ENCODE data around the gene ZNF319. TPM values are rescaled to one million over a fixed set of nuclear protein-coding genes. Genes with fewer than 3 reads are reported as not detected.

The ZNF319 gene
- total and polyA plus RNA-seq, 2 of the 8 experiments (the other 6 are each of a cell fraction or from before 2014, with no cell fraction given), result 3.3 to 5.5 TPM

- Histone ChIP-seq H3K36me3 (ENCODE audit: control insufficient read depth in 2 of 4, insufficient read depth in 4 of 4, low read length in 3 of 4) (peaks cover 4 to 45% (median 16%) of the 10 kb centered on the region in 4 experiments; a peak in 5 of 8 replicates), H4K5ac (ENCODE audit: insufficient read length, low read depth, low read length) (no peak overlapping the region), H3K23ac (ENCODE audit: insufficient read length) (no peak overlapping the region), H2BK20ac (ENCODE audit: low read length) (no peak overlapping the region), H2BK15ac (ENCODE audit: low read length) (no peak overlapping the region), H3K56ac (replicated peaks; ENCODE audit: insufficient read length, low read depth, low read length) (no peak overlapping the region), H3K9ac (replicated peaks in 1 of 4; ENCODE audit: extremely low read depth in 1 of 4, low read depth in 3 of 4, low read length in 3 of 4) (no peak overlapping the region), H4K20me1 (replicated peaks in 1 of 2; ENCODE audit: control insufficient read depth in 1 of 2, insufficient read depth in 2 of 2, low read length in 2 of 2) (peaks cover 0 to 5% of the 10 kb centered on the region in 2 experiments), H3K79me1 (ENCODE audit: low read depth, low read length) (peaks cover 3% of the 10 kb centered on the region; the same call in 1 of the 2 replicates), H3K27ac (ENCODE audit: low read depth, low read length) (no peak overlapping the region), H3K4me3 (ENCODE audit: extremely low read depth in 1 of 4, insufficient read depth in 2 of 4, low read depth in 3 of 4, low read length in 4 of 4) (no peak overlapping the region), H3K4me1 (replicated peaks in 1 of 4; ENCODE audit: control insufficient read depth in 3 of 4, insufficient read depth in 4 of 4, low read length in 3 of 4) (peaks cover 0 to 7% (median 1%) of the 10 kb centered on the region in 4 experiments; a peak in 4 of 7 replicates), H3K4me2 (ENCODE audit: insufficient read depth in 1 of 2, low read depth in 2 of 2, low read length in 2 of 2) (no peak overlapping the region), H2AK5ac (ENCODE audit: low read depth, low read length) (no peak overlapping the region), H3K18ac (ENCODE audit: extremely low read depth, low read length) (no peak overlapping the region), H2BK12ac (ENCODE audit: low read depth, low read length) (no peak overlapping the region), H4K8ac (ENCODE audit: extremely low read depth, insufficient read depth, low read length) (0 out of 2 replicates have a peak overlapping the region, but pooled peaks have one; percentile 14), H2BK5ac (ENCODE audit: low read depth, low read length) (no peak overlapping the region), H3K23me2 (ENCODE audit: low read depth, low read length) (no peaks in the 10 kb centered on the region), H2BK120ac (replicated peaks; ENCODE audit: low read depth, low read length) (no peak overlapping the region), H3K14ac (ENCODE audit: insufficient read length) (no peak overlapping the region), H4K91ac (replicated peaks; ENCODE audit: insufficient read length, low read length) (no peak overlapping the region), H3K9me3 (ENCODE audit: insufficient read depth in 2 of 2, low read depth in 1 of 2, low read length in 1 of 2) (no peaks in the 10 kb centered on the region), H3K79me2 (ENCODE audit: control insufficient read depth in 1 of 2, insufficient read depth in 2 of 2, low read length in 2 of 2) (no peaks in the 10 kb centered on the region), H3K4ac (replicated peaks; ENCODE audit: insufficient read length, low read depth, low read length) (no peak overlapping the region), H3K27me3 (replicated peaks in 1 of 4; ENCODE audit: control insufficient read depth in 3 of 4, extremely low read depth in 1 of 4, insufficient read depth in 3 of 4, low read length in 3 of 4) (no peaks in the 10 kb centered on the region), H2AFZ (ENCODE audit: low read length) (no peak overlapping the region)
- ChIA-PET CTCF (ENCODE audit: partially characterized antibody) (interaction anchor here (0.7 to 1.4 kb wide), 4 partner anchors 9 to 54 kb away, joined by 3 read pairs; no protein-coding TSS in a partner anchor), POLR2A (ENCODE audit: partially characterized antibody) (no interaction called here)
- FAIRE-seq (no peak), DNase-seq (ENCODE audit: low read depth in 1 of 2, low spot score in 2 of 2) (no peak)
- WGBS, 2 experiments (ENCODE audit: extremely low coverage in 1 of 2, insufficient coverage in 1 of 2, insufficient read length in 1 of 2, insufficient replicate concordance in 2 of 2, low coverage in 1 of 2, low lambda C conversion rate in 2 of 2, missing lambda C conversion rate in 1 of 2), result 93% methylated on average over 20 of the region's 22 CpGs; no CpG with 5 or more reads in 1 of the 2 experiments
- TF ChIP-seq SRF (IDR thresholded peaks at IDR 0.05; ENCODE audit: low read depth, low read length), result no peak
- no peak for TF ChIP-seq NRF1 (IDR thresholded peaks at IDR 0.05; ENCODE audit: low read depth, low read length)
- no peak for TF ChIP-seq SP1 (IDR thresholded peaks at IDR 0.05; ENCODE audit: low read depth, low read length)
- no peak for TF ChIP-seq SP4 (IDR thresholded peaks at IDR 0.05; ENCODE audit: low read length)
- no peak for TF ChIP-seq SIN3A (conservative IDR thresholded peaks at IDR 0.05 in 1 of 2, IDR thresholded peaks at IDR 0.05 in 1 of 2; ENCODE audit: low read depth in 1 of 2, low read length in 2 of 2)
- TF ChIP-seq GABPA (IDR thresholded peaks at IDR 0.05; ENCODE audit: borderline replicate concordance, insufficient read depth, low read length), result no peak
- no peak for TF ChIP-seq PHF8 (conservative IDR thresholded peaks at IDR 0.05; ENCODE audit: low read depth, low read length)
- TF ChIP-seq POLR2A (IDR thresholded peaks at IDR 0.05; ENCODE audit: control extremely low read depth in 1 of 2, low read depth in 2 of 2, low read length in 2 of 2), result no peak
- TF ChIP-seq JUN (IDR thresholded peaks at IDR 0.05; ENCODE audit: low read depth, low read length), result no peak
- TF ChIP-seq CTCF (IDR thresholded peaks at IDR 0.05; ENCODE audit: control extremely low read depth in 1 of 3, insufficient read depth in 1 of 3, low read depth in 1 of 3, low read length in 3 of 3), result no peak
These were observed 41.8 kb upstream of the ZNF319 start for GRCh38 chr16:58042001-58042885.
